Prostate gland (tissue), 2 donors: ENCODE measurements around the gene CHP2.

Experiments
- POLR2A ChIP-seq: fragments of 450-650 bp; IDR thresholded peaks from one replicate; pipeline ENCODE4 v1.6.1; 2016; ENCODE audit warnings: antibody characterized with exemption, mild to moderate bottlenecking
- TF ChIP-seq, protein P1 (sequence below), 4 experiments: fragments of 200-600 bp in 2 of 4; fragments of 450-650 bp in 2 of 4; sonication (generic) in 2 of 4; IDR thresholded peaks; 1 replicate in 3 of 4; 2 replicates in 1 of 4; pipeline ENCODE4 v1.5.1; 2016 to 2019; ENCODE audit warnings: antibody characterized with exemption in 4 of 4, mild to moderate bottlenecking in 2 of 4, moderate library complexity in 2 of 4

DNA sequence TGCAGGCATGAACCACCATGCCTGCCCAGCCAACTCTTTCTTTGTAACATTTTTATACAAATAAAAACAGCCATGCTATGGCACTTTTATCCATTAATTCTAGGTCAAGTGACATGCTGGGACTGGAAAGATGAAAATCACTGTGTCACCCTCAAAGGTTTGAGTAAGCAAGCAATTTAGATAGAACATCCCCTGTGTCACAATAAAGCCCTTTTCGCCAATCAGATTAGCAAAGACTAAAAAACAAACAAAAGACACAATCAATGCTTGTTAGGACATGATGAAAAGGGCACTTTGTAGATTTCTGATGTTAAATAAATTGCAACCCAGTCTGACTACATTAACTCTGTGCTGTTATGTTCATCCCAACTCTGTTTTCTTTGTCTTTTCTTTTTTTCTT lies 26.4 kb downstream of the CHP2 start:
- no peak for TF ChIP-seq POLR2A
- TF ChIP-seq, protein P1, sequence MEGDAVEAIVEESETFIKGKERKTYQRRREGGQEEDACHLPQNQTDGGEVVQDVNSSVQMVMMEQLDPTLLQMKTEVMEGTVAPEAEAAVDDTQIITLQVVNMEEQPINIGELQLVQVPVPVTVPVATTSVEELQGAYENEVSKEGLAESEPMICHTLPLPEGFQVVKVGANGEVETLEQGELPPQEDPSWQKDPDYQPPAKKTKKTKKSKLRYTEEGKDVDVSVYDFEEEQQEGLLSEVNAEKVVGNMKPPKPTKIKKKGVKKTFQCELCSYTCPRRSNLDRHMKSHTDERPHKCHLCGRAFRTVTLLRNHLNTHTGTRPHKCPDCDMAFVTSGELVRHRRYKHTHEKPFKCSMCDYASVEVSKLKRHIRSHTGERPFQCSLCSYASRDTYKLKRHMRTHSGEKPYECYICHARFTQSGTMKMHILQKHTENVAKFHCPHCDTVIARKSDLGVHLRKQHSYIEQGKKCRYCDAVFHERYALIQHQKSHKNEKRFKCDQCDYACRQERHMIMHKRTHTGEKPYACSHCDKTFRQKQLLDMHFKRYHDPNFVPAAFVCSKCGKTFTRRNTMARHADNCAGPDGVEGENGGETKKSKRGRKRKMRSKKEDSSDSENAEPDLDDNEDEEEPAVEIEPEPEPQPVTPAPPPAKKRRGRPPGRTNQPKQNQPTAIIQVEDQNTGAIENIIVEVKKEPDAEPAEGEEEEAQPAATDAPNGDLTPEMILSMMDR (IDR thresholded peaks at IDR 0.05) = no peak
